ENCODE data around the gene OSBPL3.

GRCh38 chr7:24981171-24981951 lies 1.4 kb upstream of the OSBPL3 start:
- TF ChIP-seq EZH2phosphoT487 (IDR thresholded peaks at IDR 0.05; ENCODE audit: borderline replicate concordance) (no peak), RAD21 (IDR thresholded peaks at IDR 0.05; ENCODE audit: low read depth) (no peak)

All from HCT116 (cell line).